ENCODE data around the gene AVPI1. TPM values are rescaled to one million over a fixed set of nuclear protein-coding genes. Genes with fewer than 3 reads are reported as not detected.

Gene AVPI1
- 15.3 and 27.6 TPM in 2 replicates for total RNA-seq

GRCh38 chr10:97686962-97687784 lies at the start of gene AVPI1:
Gene AVPI1 (minus strand): TSS chr10:97687241. CDS start chr10:97679905, 7,336 bp downstream.

GRCh38 chr10:97713339-97713825 lies 26.3 kb upstream of the AVPI1 start, which contains the start of gene MARVELD1:
Gene MARVELD1 (plus strand): TSS chr10:97713730. CDS start chr10:97713877, 147 bp downstream.

GRCh38 chr10:97640174-97640867 lies 46.7 kb downstream of the AVPI1 start, which contains the start of gene PI4K2A:
Gene PI4K2A (plus strand): TSS chr10:97640671. CDS start chr10:97640743, 72 bp downstream.

GRCh38 chr10:97632949-97633884 lies 53.8 kb downstream of the AVPI1 start, which contains the start of gene MORN4:
Gene MORN4 (minus strand): TSS chr10:97633500. CDS start chr10:97619653, 13,847 bp downstream.

Other genes starting within 250 kb of the AVPI1 start
- gene EXOSC1, start 241.2 kb downstream of the AVPI1 start, total RNA-seq = 36.1 and 39.3 TPM in 2 replicates
- gene ZDHHC16, start 241.1 kb downstream of the AVPI1 start, total RNA-seq = 36.6 and 80.9 TPM in 2 replicates
- gene MMS19, start 188.8 kb downstream of the AVPI1 start, total RNA-seq = 64.6 and 77.5 TPM in 2 replicates
- 16.9 and 31.4 TPM in 2 replicates for gene UBTD1, start 188.3 kb downstream of the AVPI1 start, total RNA-seq
- 0.85 and 2.5 TPM in 2 replicates for gene ANKRD2, start 114.5 kb downstream of the AVPI1 start, total RNA-seq
- gene HOGA1, start 102.9 kb downstream of the AVPI1 start, total RNA-seq = 0.56 and 0.58 TPM in 2 replicates
- 0.19 TPM in 1 of 2 replicates, not detected in the other for gene C10orf62, start 97.5 kb downstream of the AVPI1 start, total RNA-seq
- gene MORN4, start 53.7 kb downstream of the AVPI1 start, total RNA-seq = 3.7 and 5.8 TPM in 2 replicates
- 20.1 and 21.4 TPM in 2 replicates for gene PI4K2A, start 46.6 kb downstream of the AVPI1 start, total RNA-seq
- 15.5 and 22.8 TPM in 2 replicates for gene MARVELD1, start 26.5 kb upstream of the AVPI1 start, total RNA-seq
- 21.3 and 29.6 TPM in 2 replicates for gene ZFYVE27, start 49.9 kb upstream of the AVPI1 start, total RNA-seq
- gene SFRP5, start 84.8 kb upstream of the AVPI1 start, total RNA-seq = not detected in 2 replicates
- gene GOLGA7B, start 162.6 kb upstream of the AVPI1 start, total RNA-seq = under 0.01 TPM in 1 of 2 replicates, not detected in the other